HEK293 (cell line): ENCODE results near the gene PAQR9.

ENCODE experiments used
- CTCF ChIA-PET: fragments of 350-600 bp; formaldehyde crosslinking; extraction: SDS; loops from one replicate; lab custom pipeline; 2021; ENCODE audit warnings: antibody characterized with exemption; lab: Yijun Ruan, JAX
- POLR2A ChIA-PET: fragments of 300-600 bp; formaldehyde crosslinking; extraction: SDS; loops from one replicate; lab custom pipeline; 2020; ENCODE audit warnings: antibody characterized with exemption, inconsistent platforms; lab: Yijun Ruan, JAX
- H3K27ac ChIP-seq: fragments of 200-500 bp; sonication (Bioruptor generic); 2 replicates; pipeline ENCODE4 v1.5.1; 2014; ENCODE audit warnings: low read depth, low read length, control low read depth, inconsistent platforms; ENCODE audit errors: extremely low read depth
- H3K36me3 ChIP-seq, 2 experiments: fragments of 200-500 bp in 1 of 2; sonication (Bioruptor generic) in 1 of 2; 1 replicate in 1 of 2; 2 replicates in 1 of 2; pipeline ENCODE4 v1.5.1; 2014 to 2017; ENCODE audit warnings: inconsistent platforms in 2 of 2, low read length in 2 of 2; ENCODE audit not compliant: control insufficient read depth in 2 of 2, insufficient read depth in 1 of 2
- H3K4me1 ChIP-seq: fragments of 200-500 bp; sonication (Bioruptor generic); 2 replicates; pipeline ENCODE4 v1.5.1; 2014; ENCODE audit warnings: mild to moderate bottlenecking, low read length, inconsistent platforms; ENCODE audit not compliant: control insufficient read depth, insufficient read depth
- H3K4me3 ChIP-seq: 2 replicates; pipeline ENCODE4 v1.5.1; 2011; ENCODE audit warnings: low read depth, mild to moderate bottlenecking, control low read depth, low read length, moderate library complexity
- H3K9me3 ChIP-seq: fragments of 200-500 bp; sonication (Bioruptor generic); 2 replicates; pipeline ENCODE4 v1.5.1; 2014; ENCODE audit warnings: low read depth, low read length, inconsistent platforms; ENCODE audit not compliant: control insufficient read depth, insufficient read depth
- BCL11B ChIP-seq: fragments of 450-650 bp; formaldehyde crosslinking; IDR thresholded peaks from 2 replicates; pipeline ENCODE4 v1.5.1; 2016; ENCODE audit warnings: low read depth, missing biosample characterization, missing genetic modification characterization
- GLIS1 ChIP-seq: fragments of 450-650 bp; formaldehyde crosslinking; IDR thresholded peaks from 2 replicates; pipeline ENCODE4 v1.5.1; 2016; ENCODE audit warnings: missing biosample characterization, missing genetic modification characterization
- MYNN ChIP-seq: fragments of 450-650 bp; formaldehyde crosslinking; IDR thresholded peaks from 2 replicates; pipeline ENCODE4 v1.5.1; 2016; ENCODE audit warnings: missing biosample characterization, missing genetic modification characterization, borderline replicate concordance
- SETDB1 ChIP-seq: IDR thresholded peaks from one replicate; pipeline ENCODE4 v1.6.1; 2017; ENCODE audit warnings: mild to moderate bottlenecking, low read length, moderate library complexity, mixed read lengths; ENCODE audit not compliant: insufficient read length
- SP2 ChIP-seq: fragments of 450-650 bp; formaldehyde crosslinking; IDR thresholded peaks from 2 replicates; pipeline ENCODE4 v1.5.1; 2016; ENCODE audit warnings: missing biosample characterization, missing genetic modification characterization
- ZBTB20 ChIP-seq: fragments of 450-650 bp; formaldehyde crosslinking; IDR thresholded peaks from 2 replicates; pipeline ENCODE4 v1.5.1; 2016; ENCODE audit warnings: missing biosample characterization, missing genetic modification characterization
- ZIC2 ChIP-seq: fragments of 450-650 bp; formaldehyde crosslinking; IDR thresholded peaks from 2 replicates; pipeline ENCODE4 v1.5.1; 2016; ENCODE audit warnings: missing biosample characterization, missing genetic modification characterization
- ZNF175 ChIP-seq: fragments of 450-650 bp; formaldehyde crosslinking; IDR thresholded peaks from 2 replicates; pipeline ENCODE4 v1.5.1; 2016; ENCODE audit warnings: missing biosample characterization, missing genetic modification characterization
- ZNF19 ChIP-seq: fragments of 450-650 bp; formaldehyde crosslinking; IDR thresholded peaks from 2 replicates; pipeline ENCODE4; 2016; ENCODE audit warnings: missing biosample characterization, missing genetic modification characterization, low read depth
- ZNF211 ChIP-seq: fragments of 450-650 bp; formaldehyde crosslinking; IDR thresholded peaks from 2 replicates; pipeline ENCODE4 v1.5.1; 2016; ENCODE audit warnings: low read depth, missing biosample characterization, missing genetic modification characterization
- ZNF335 ChIP-seq: fragments of 450-650 bp; formaldehyde crosslinking; conservative IDR thresholded peaks from 2 replicates; pipeline ENCODE4 v1.5.1; 2016; ENCODE audit warnings: missing biosample characterization, missing genetic modification characterization
- ZNF48 ChIP-seq: fragments of 450-650 bp; formaldehyde crosslinking; IDR thresholded peaks from 2 replicates; pipeline ENCODE4 v1.5.1; 2016; ENCODE audit warnings: missing biosample characterization, missing genetic modification characterization
- ZNF514 ChIP-seq: fragments of 450-650 bp; formaldehyde crosslinking; IDR thresholded peaks from 2 replicates; pipeline ENCODE4 v1.5.1; 2016; ENCODE audit warnings: missing biosample characterization, missing genetic modification characterization
- ZNF549 ChIP-seq: fragments of 450-650 bp; IDR thresholded peaks from 2 replicates; pipeline ENCODE4 v1.5.1; 2018; ENCODE audit warnings: missing biosample characterization, missing genetic modification characterization, mild to moderate bottlenecking, inconsistent platforms, moderate library complexity
- ZNF629 ChIP-seq: fragments of 450-650 bp; formaldehyde crosslinking; IDR thresholded peaks from 2 replicates; pipeline ENCODE4 v1.5.1; 2017; ENCODE audit warnings: missing biosample characterization, missing genetic modification characterization
- ZNF701 ChIP-seq: fragments of 450-650 bp; formaldehyde crosslinking; IDR thresholded peaks from 2 replicates; pipeline ENCODE4 v1.5.1; 2016; ENCODE audit warnings: missing biosample characterization, missing genetic modification characterization
- ZNF768 ChIP-seq: fragments of 450-650 bp; formaldehyde crosslinking; IDR thresholded peaks from 2 replicates; pipeline ENCODE4 v1.5.1; 2018; ENCODE audit warnings: missing biosample characterization, mild to moderate bottlenecking, missing genetic modification characterization
- ZXDB ChIP-seq: fragments of 450-650 bp; formaldehyde crosslinking; IDR thresholded peaks from 2 replicates; pipeline ENCODE4 v1.5.1; 2016; ENCODE audit warnings: missing biosample characterization, missing genetic modification characterization
- TF ChIP-seq, protein P1 (sequence below): fragments of 450-650 bp; formaldehyde crosslinking; optimal IDR thresholded peaks from 2 replicates; pipeline ENCODE3; 2016; ENCODE audit warnings: missing biosample characterization, mild to moderate bottlenecking, missing genetic modification characterization
- TF ChIP-seq, protein P2 (sequence below): fragments of 450-650 bp; formaldehyde crosslinking; IDR thresholded peaks from 2 replicates; pipeline ENCODE4 v1.5.1; 2017; ENCODE audit warnings: missing biosample characterization, missing genetic modification characterization
- TF ChIP-seq, protein P3 (sequence below): fragments of 450-650 bp; formaldehyde crosslinking; IDR thresholded peaks from 2 replicates; pipeline ENCODE4 v1.5.1; 2017; ENCODE audit warnings: missing biosample characterization, mild to moderate bottlenecking, missing genetic modification characterization, moderate library complexity
- TF ChIP-seq, protein P4 (sequence below): fragments of 450-650 bp; formaldehyde crosslinking; IDR thresholded peaks from 2 replicates; pipeline ENCODE4 v1.5.1; 2016; ENCODE audit warnings: missing biosample characterization, missing genetic modification characterization, borderline replicate concordance
- TF ChIP-seq, protein P5 (sequence below): fragments of 450-650 bp; formaldehyde crosslinking; IDR thresholded peaks from 2 replicates; pipeline ENCODE4 v1.5.1; 2016; ENCODE audit warnings: missing biosample characterization, missing genetic modification characterization
- TF ChIP-seq, protein P6 (sequence below): fragments of 450-650 bp; IDR thresholded peaks from 2 replicates; pipeline ENCODE4 v1.5.1; 2018; ENCODE audit warnings: missing biosample characterization, missing genetic modification characterization

Gene PAQR9

DNA sequence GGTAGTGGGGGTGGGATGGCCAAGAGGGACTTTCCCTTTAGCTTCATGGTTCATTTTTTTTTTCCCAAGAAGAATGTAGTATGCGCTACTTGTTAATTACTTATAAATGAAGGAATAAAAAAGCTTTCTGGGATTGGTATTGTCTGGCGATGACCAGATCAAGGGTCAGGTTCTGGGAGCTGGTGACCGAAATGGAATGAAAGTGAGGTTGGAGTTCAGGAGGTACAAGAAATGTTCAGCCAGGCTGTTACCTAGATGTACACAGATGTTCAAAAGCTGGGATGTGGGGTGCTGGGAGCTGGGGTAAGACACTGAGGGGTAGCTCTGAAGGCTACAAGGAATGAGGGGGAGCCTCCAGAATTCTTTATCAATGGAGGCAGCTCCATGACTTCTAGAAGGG is 20.8 kb upstream of the PAQR9 start (continued):
- TF ChIP-seq, protein P1, sequence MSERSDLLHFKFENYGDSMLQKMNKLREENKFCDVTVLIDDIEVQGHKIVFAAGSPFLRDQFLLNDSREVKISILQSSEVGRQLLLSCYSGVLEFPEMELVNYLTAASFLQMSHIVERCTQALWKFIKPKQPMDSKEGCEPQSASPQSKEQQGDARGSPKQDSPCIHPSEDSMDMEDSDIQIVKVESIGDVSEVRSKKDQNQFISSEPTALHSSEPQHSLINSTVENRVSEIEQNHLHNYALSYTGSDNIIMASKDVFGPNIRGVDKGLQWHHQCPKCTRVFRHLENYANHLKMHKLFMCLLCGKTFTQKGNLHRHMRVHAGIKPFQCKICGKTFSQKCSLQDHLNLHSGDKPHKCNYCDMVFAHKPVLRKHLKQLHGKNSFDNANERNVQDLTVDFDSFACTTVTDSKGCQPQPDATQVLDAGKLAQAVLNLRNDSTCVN (tag by site-specific recombination), result no peak
- TF ChIP-seq GLIS1 (tag by site-specific recombination) (no peak), BCL11B (no peak), ZNF211 (no peak), ZNF701 (no peak)

DNA sequence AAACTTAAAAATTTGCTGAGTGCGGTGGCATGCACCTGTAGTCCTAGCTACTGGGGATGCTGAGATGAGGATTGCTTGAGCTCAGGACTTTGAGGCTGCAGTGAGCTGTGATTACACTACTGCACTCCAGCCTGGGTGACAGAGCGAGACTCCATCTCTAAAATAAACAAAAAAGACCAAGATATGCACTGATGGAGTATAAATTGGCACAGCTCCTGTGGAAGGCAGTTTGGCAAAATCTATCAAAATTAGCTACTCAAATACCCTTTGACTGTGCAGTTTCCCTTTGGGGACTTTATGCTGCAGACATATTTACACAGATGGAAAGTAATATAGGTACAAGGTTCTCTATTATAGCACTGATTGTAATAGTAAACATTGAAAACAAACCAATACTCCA is 19.8 kb upstream of the PAQR9 start:
- ChIA-PET POLR2A (no interaction called here), CTCF (interaction anchor here (0.8 to 1.3 kb wide), 3 partner anchors 11 to 155 kb away, joined by 3 to 4 read pairs (median 3); no protein-coding TSS in a partner anchor)
- no peaks in the 10 kb centered on the region for H3K9me3 ChIP-seq
- no peaks in the 10 kb centered on the region for H3K4me1 ChIP-seq
- TF ChIP-seq ZNF19 (tag by site-specific recombination), result no peak
- no peak for TF ChIP-seq ZXDB (tag by site-specific recombination)
- TF ChIP-seq ZNF514 (tag by site-specific recombination), result no peak
- TF ChIP-seq, protein P2, sequence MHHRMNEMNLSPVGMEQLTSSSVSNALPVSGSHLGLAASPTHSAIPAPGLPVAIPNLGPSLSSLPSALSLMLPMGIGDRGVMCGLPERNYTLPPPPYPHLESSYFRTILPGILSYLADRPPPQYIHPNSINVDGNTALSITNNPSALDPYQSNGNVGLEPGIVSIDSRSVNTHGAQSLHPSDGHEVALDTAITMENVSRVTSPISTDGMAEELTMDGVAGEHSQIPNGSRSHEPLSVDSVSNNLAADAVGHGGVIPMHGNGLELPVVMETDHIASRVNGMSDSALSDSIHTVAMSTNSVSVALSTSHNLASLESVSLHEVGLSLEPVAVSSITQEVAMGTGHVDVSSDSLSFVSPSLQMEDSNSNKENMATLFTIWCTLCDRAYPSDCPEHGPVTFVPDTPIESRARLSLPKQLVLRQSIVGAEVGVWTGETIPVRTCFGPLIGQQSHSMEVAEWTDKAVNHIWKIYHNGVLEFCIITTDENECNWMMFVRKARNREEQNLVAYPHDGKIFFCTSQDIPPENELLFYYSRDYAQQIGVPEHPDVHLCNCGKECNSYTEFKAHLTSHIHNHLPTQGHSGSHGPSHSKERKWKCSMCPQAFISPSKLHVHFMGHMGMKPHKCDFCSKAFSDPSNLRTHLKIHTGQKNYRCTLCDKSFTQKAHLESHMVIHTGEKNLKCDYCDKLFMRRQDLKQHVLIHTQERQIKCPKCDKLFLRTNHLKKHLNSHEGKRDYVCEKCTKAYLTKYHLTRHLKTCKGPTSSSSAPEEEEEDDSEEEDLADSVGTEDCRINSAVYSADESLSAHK (tag by site-specific recombination), result no peak
- TF ChIP-seq ZBTB20 (tag by site-specific recombination), result no peak
- TF ChIP-seq, protein P3, sequence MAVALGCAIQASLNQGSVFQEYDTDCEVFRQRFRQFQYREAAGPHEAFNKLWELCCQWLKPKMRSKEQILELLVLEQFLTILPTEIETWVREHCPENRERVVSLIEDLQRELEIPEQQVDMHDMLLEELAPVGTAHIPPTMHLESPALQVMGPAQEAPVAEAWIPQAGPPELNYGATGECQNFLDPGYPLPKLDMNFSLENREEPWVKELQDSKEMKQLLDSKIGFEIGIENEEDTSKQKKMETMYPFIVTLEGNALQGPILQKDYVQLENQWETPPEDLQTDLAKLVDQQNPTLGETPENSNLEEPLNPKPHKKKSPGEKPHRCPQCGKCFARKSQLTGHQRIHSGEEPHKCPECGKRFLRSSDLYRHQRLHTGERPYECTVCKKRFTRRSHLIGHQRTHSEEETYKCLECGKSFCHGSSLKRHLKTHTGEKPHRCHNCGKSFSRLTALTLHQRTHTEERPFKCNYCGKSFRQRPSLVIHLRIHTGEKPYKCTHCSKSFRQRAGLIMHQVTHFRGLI (tag by site-specific recombination), result no peak
- TF ChIP-seq, protein P4, sequence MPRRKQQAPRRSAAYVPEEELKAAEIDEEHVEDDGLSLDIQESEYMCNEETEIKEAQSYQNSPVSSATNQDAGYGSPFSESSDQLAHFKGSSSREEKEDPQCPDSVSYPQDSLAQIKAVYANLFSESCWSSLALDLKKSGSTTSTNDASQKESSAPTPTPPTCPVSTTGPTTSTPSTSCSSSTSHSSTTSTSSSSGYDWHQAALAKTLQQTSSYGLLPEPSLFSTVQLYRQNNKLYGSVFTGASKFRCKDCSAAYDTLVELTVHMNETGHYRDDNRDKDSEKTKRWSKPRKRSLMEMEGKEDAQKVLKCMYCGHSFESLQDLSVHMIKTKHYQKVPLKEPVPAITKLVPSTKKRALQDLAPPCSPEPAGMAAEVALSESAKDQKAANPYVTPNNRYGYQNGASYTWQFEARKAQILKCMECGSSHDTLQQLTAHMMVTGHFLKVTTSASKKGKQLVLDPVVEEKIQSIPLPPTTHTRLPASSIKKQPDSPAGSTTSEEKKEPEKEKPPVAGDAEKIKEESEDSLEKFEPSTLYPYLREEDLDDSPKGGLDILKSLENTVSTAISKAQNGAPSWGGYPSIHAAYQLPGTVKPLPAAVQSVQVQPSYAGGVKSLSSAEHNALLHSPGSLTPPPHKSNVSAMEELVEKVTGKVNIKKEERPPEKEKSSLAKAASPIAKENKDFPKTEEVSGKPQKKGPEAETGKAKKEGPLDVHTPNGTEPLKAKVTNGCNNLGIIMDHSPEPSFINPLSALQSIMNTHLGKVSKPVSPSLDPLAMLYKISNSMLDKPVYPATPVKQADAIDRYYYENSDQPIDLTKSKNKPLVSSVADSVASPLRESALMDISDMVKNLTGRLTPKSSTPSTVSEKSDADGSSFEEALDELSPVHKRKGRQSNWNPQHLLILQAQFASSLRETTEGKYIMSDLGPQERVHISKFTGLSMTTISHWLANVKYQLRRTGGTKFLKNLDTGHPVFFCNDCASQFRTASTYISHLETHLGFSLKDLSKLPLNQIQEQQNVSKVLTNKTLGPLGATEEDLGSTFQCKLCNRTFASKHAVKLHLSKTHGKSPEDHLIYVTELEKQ (tag by site-specific recombination), result no peak
- TF ChIP-seq ZNF335 (tag by site-specific recombination), result no peak
- TF ChIP-seq, protein P5, sequence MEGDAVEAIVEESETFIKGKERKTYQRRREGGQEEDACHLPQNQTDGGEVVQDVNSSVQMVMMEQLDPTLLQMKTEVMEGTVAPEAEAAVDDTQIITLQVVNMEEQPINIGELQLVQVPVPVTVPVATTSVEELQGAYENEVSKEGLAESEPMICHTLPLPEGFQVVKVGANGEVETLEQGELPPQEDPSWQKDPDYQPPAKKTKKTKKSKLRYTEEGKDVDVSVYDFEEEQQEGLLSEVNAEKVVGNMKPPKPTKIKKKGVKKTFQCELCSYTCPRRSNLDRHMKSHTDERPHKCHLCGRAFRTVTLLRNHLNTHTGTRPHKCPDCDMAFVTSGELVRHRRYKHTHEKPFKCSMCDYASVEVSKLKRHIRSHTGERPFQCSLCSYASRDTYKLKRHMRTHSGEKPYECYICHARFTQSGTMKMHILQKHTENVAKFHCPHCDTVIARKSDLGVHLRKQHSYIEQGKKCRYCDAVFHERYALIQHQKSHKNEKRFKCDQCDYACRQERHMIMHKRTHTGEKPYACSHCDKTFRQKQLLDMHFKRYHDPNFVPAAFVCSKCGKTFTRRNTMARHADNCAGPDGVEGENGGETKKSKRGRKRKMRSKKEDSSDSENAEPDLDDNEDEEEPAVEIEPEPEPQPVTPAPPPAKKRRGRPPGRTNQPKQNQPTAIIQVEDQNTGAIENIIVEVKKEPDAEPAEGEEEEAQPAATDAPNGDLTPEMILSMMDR (tag by site-specific recombination), result no peak
- TF ChIP-seq ZNF48 (tag by site-specific recombination), result no peak
- no peak for TF ChIP-seq ZNF549
- TF ChIP-seq ZIC2, result no peak
- TF ChIP-seq ZNF768 (tag by site-specific recombination), result no peak
- TF ChIP-seq SP2, result no peak
- TF ChIP-seq ZNF629 (tag by site-specific recombination), result no peak
- no peak for TF ChIP-seq SETDB1
- TF ChIP-seq MYNN (tag by site-specific recombination), result no peak
- TF ChIP-seq, protein P6, sequence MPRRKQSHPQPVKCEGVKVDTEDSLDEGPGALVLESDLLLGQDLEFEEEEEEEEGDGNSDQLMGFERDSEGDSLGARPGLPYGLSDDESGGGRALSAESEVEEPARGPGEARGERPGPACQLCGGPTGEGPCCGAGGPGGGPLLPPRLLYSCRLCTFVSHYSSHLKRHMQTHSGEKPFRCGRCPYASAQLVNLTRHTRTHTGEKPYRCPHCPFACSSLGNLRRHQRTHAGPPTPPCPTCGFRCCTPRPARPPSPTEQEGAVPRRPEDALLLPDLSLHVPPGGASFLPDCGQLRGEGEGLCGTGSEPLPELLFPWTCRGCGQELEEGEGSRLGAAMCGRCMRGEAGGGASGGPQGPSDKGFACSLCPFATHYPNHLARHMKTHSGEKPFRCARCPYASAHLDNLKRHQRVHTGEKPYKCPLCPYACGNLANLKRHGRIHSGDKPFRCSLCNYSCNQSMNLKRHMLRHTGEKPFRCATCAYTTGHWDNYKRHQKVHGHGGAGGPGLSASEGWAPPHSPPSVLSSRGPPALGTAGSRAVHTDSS (tag by site-specific recombination), result no peak
- no peak for TF ChIP-seq ZNF175 (tag by site-specific recombination)
- TF ChIP-seq, all 188 proteins: peak for 0
- H3K36me3 ChIP-seq, result no peaks in the 10 kb centered on the region
- no peak overlapping the region for H3K27ac ChIP-seq
- H3K4me3 ChIP-seq, result no peak overlapping the region
